HFF-Myc (cell line): ENCODE results near the gene CADM2.

Experiments used
- DNase-seq: peaks from one replicate; pipeline ENCODE4 v3.0.0-alpha.2; 2011; ENCODE audit warnings: low read depth; ENCODE audit errors: extremely low read depth
- H3K4me3 ChIP-seq: replicated peaks from 2 replicates; pipeline ENCODE4 v1.5.1; 2011; ENCODE audit warnings: low read depth, mild to moderate bottlenecking, control low read depth, low read length
- TF ChIP-seq, protein P1 (sequence below): IDR thresholded peaks from 2 replicates; pipeline ENCODE4 v1.5.1; 2012; ENCODE audit warnings: mild to moderate bottlenecking, low read depth, low read length, control low read depth; ENCODE audit errors: missing control alignments

The CADM2 gene

DNA sequence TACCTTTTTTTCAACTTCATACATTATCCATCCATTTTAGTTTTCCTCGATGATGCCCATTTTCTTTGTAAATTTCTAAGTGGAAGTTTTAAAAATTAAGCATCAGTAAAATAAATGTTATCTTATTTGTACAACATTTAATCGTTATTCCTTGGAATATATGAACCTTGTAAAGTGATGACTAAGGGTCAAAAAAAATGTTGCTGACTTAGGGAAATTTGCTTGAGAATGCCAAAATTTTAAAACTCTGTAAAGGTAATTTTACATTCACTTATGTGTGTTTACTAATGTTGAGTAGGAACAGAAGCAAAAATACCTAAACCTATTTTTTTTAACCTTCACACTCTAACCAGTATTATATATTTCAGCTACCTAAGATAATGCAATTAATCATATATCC lies 1115.0 kb downstream of the CADM2 start:
- TF ChIP-seq, protein P1, sequence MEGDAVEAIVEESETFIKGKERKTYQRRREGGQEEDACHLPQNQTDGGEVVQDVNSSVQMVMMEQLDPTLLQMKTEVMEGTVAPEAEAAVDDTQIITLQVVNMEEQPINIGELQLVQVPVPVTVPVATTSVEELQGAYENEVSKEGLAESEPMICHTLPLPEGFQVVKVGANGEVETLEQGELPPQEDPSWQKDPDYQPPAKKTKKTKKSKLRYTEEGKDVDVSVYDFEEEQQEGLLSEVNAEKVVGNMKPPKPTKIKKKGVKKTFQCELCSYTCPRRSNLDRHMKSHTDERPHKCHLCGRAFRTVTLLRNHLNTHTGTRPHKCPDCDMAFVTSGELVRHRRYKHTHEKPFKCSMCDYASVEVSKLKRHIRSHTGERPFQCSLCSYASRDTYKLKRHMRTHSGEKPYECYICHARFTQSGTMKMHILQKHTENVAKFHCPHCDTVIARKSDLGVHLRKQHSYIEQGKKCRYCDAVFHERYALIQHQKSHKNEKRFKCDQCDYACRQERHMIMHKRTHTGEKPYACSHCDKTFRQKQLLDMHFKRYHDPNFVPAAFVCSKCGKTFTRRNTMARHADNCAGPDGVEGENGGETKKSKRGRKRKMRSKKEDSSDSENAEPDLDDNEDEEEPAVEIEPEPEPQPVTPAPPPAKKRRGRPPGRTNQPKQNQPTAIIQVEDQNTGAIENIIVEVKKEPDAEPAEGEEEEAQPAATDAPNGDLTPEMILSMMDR = no peak
- no peak overlapping the region for H3K4me3 ChIP-seq
- DNase-seq = no peak

DNA sequence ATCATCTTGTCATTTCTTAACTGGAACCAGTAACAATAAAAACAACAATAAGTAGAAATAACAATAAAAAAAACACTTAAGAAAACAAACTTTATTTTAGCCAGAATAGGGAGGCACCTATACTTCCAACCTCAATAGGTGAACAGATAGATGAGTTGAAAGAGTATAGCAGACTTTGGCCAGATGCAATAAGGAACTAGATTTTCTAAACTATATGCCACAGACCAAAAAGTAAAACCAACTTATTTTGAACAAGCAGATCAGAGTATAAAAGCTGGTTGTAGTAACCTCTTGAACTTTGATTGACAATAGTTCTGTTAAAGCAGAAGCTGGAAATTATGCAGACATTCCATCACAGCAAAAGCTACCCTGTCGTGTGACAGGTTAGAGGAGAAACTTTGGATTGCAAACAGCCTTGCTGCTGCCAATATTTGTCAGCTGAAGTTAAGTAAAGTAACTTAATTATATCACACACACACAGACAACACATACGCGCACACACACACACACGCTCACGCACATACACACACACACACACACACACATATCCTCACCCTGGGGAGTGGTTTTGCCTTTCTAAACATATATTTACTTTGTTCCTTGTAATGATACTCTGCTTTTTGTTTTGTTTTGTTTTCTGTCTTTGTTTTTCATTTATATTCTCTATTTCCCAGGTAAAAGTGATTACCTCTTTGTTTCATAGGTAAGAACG lies 1128.5 kb downstream of the CADM2 start:
- DNase-seq = no peak
- TF ChIP-seq, protein P1 = no peak
- H3K4me3 ChIP-seq = no peak overlapping the region

DNA sequence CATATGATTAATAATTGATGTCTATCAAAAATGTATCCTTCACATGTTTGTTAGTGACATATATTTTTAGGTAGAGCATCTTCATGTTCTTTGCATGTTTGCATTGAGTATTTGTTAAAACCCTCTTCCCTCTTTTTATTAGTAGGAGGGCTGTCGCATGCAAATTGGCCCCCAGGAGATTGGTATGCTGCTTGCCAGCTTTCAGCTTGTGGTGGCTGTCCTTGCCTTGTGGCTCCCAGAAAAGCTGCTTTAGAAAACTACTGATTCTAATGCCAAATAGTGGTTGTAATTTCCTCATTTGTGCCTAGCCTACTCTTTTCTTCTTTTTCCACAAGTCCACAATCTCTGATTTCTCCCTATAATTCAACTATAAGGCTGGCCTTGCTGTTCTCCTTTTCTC lies 1145.4 kb downstream of the CADM2 start:
- TF ChIP-seq, protein P1 = no peak
- no peak overlapping the region for H3K4me3 ChIP-seq
- no peak for DNase-seq

DNA sequence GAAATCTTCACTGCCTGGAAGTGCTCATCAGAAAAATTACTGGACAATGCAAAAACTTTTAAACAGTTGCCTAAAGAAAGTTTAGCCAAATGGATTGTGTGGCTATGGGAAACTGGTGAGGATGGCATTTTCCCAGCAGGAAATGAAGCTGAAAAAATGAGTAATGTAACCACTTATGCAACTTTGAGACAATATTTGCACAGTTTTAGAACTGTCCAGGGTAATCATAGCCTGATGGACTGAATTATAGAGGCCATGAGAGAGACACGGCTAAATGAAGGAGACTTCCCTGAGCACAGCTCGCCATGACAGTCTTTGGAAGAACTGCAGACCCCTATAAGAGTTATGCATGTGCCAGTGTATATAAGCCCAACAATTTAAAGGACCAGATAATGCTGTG lies 1150.6 kb downstream of the CADM2 start:
- no peak for DNase-seq
- TF ChIP-seq, protein P1 = no peak
- H3K4me3 ChIP-seq = no peak overlapping the region
